Left cardiac atrium (tissue), 4 donors: ENCODE measurements around the gene NKIRAS1. TPM values are rescaled to one million over a fixed set of nuclear protein-coding genes. Genes with fewer than 3 reads are reported as not detected.
A peak's percentile ranks its signal among the peaks of the same experiment; 100 is the strongest.

Experiments used
- ATAC-seq, 2 donors: fragments of 200-7000 bp; cut with Tn5 transposase; one replicate each; pipeline ENCODE4 v1.9.1; 2020; ENCODE audit warnings: mild to moderate bottlenecking in 2 of 2, moderate library complexity in 2 of 2
- DNase-seq: peaks from one replicate; pipeline ENCODE4 v3.0.0-alpha.2; 2020
- intact Hi-C, 2 donors: fragments of 100-400 bp; cut with DNase I; formaldehyde crosslinking; loops; one replicate each; pipeline versions ENCODE4 v1.14.1 to v1.15.1; 2022 to 2023
- long read RNA-seq: library from polyadenylated mRNA; unstranded; transcript quantifications from one replicate; pipeline ENCODE4 v2.0.0, GENCODE V29; 2021
- total RNA-seq, 2 donors: library from RNA; stranded (reverse); fragmentation: NEBNext Ultra II Directional; extraction: Animal tissue kit (Norgen Biotek cat#: 25700); gene quantifications; one replicate each; pipeline ENCODE4 v1.2.1, GENCODE V29; 2021
- donor health status: DM: no; HTN: yes; CAD: no.
- donor health status: DM: no; HTN: yes; CAD: no; lungs with severe emphysema.
- donor health status: DM: yes; HTN: yes; CAD: no.
- donor health status: Dilated cardiomyopathy.

NKIRAS1 gene
- 10 to 100 TPM; 12.9 to 15.4 TPM for total RNA-seq
- long read RNA-seq, transcript NKIRAS1-206 (5 exons, 2,014 nt), result major isoform, 16 of 34 reads
- long read RNA-seq, partial matches to known transcripts, result 0 of 34 reads
- long read RNA-seq, other reads (novel, unspliced or antisense), result 15 of 34 reads

DNA sequence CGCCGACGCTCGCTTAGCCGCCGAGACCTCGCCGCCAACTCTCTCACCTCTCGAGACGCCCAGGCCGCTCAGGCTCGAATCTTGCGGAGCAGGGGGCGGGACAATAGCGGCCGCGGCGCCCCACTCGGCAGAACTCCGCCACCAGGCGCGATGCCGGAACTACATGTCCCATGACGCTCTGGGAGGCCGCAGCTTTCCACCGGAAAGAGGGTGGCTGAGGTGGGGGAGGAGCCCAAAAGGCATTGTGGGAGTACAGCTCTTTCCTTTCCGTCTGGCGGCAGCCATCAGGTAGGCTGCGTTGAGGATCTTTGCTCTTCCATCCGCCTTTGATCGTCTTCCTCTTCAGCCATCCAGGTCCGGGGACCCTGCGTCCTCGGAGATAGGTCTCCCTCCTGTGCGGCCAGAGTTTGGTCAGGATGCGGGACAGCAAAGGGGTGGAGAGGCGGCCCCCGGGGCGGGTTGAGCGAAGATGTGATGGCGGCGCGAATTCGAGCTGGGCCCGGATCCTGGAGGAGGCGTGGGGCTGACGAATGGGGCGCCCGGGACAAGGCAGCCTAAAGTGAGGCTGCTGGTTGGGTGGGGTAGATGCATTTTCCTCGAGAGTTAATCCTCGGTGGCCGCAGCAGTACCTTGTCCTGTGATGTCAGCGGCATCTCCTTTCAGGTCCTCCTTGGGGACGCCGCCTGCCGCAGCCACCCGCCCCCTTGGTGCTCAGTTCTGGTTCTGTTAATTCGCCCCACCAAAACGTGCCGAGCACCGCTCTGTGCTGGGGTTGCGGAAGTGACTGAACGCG is at the start of gene NKIRAS1, which contains the start of gene RPL15:
Gene NKIRAS1 (minus strand): TSS at position 105 of the 793 bp plus-strand sequence. CDS start 6,086 bp downstream, outside the sequence.
Gene RPL15 (plus strand): TSS at position 247 of the 793 bp plus-strand sequence. CDS start 728 bp downstream, outside the sequence.
- DNase-seq (peak; percentile 98), ATAC-seq (peak; percentile 98)
- intact Hi-C loops, result loop anchor here in 1 of 2 donors (2.0 kb wide), 1 partner anchor 28 kb away; the partner anchor contains the start of gene NR1D2

- intact Hi-C loops, result no loop called here
- DNase-seq (no peak), ATAC-seq (no peak)
Observed at GRCh38 chr3:23966328-23966727, 49.5 kb upstream of the NKIRAS1 start.

- DNase-seq (no peak), ATAC-seq (no peak)
- intact Hi-C loops, result no loop called here
Observed at GRCh38 chr3:23964537-23965235, 47.9 kb upstream of the NKIRAS1 start.

GRCh38 chr3:23961913-23962312 is 45.1 kb upstream of the NKIRAS1 start:
- DNase-seq (no peak), ATAC-seq (no peak)
- intact Hi-C loops, result no loop called here

DNA sequence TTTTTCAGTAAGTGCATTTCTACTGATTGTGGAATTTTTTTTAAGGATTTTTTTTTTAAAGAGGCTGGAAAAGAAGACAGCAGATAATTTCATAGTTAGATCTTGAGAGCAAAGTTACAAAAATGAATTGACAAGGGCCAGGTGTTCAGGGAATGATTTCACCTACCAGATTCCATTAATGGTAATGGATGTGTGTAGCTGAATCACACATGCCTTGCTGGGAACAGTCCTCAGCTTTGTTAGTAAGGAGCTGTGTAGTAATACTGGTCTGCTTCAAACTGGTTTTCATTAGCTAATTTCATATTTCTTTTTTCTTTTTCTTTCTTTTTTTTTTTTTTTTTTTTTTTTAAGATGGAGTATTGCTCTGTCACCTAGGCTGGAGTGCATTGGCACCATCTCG is 44.3 kb upstream of the NKIRAS1 start:
- intact Hi-C loops, result no loop called here
- no peak for ATAC-seq
- DNase-seq, result no peak

GRCh38 chr3:23960649-23961048 is 43.9 kb upstream of the NKIRAS1 start:
- intact Hi-C loops, result no loop called here
- DNase-seq, result no peak
- no peak for ATAC-seq

DNA sequence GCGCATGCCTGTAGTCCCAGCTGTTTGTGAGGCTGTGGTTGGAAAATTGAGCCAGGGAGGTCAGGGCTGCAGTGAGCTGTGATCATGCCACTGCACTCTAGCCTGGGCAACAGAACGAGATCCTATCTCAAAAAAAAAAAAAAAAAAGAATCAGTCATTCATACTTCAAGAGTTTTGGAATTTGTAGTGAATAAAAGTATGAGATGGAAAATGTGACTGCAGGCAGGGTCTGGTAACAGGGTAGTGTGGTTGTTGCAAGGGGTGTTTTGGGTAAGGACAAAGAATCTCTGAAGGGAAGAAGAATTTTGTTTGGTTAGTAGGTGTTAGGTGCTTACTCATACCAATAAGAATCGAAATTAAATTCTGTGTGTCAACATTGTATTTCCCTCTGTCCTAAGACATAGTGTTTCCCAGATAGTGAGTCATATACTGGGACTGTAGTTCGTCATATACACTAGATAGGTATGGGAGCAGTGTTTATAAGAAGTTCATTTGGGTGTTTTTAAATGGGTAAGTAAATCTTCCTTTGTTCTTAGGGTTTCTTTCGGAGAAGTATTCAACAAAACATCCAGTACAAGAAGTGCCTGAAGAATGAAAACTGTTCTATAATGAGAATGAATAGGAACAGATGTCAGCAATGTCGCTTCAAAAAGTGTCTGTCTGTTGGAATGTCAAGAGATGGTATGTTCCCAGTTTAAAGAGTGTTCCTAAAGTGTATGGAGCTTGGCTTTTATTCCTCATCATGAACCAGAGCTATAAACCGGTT is 42.5 kb upstream of the NKIRAS1 start:
- DNase-seq, result no peak
- peak in 1 of 2 donors; percentile 39 for ATAC-seq
- intact Hi-C loops, result no loop called here

GRCh38 chr3:23956701-23957100 is 39.9 kb upstream of the NKIRAS1 start:
- intact Hi-C loops, result no loop called here

DNA sequence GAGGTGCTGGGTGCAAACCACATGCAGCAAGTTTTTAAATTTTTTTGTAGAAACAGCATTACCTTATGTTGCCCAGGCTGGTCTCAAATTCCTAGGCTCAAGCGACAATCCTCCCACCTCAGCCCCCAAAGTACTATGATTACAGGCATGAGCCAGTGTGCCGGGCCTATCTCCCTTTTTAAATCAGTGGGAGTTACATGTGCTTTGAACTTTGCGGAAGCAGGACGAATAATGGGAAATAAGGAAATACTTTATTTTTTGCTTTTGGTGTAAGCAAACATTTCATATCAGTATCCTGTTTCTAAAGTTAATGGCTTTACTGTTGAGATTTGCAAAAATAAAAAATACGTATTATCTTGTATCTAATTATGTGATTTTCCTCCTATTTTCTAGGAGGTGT is 37.4 kb upstream of the NKIRAS1 start:
- no peak for ATAC-seq
- intact Hi-C loops, result no loop called here

More at GRCh38 chr3:23956701-23957100, 39.9 kb upstream of the NKIRAS1 start:
- DNase-seq (no peak), ATAC-seq (no peak)

GRCh38 chr3:23953523-23953922 is 36.7 kb upstream of the NKIRAS1 start:
- DNase-seq (no peak), ATAC-seq (no peak)
- intact Hi-C loops, result no loop called here

More for the DNA sequence above, 37.4 kb upstream of the NKIRAS1 start:
- no peak for DNase-seq

DNA sequence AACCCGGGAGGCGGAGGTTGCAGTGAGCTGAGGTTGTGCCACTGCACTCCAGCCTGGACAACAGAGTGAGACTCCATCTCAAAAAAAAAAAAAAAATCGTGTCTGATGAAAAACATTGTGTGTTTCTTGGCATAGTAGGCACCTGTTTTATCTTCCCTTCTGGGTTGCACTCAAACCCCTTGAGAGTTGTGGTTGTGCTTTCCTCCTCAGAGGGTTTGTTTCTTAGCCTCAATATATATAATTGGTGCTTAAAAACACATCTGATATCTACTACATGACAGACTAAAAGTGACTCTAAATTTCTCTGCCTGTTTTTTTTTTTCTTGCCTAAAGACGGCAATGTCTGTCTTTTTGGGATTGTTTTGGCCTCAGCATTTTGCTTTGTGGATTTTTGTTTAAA is 35.9 kb upstream of the NKIRAS1 start:
- DNase-seq (no peak), ATAC-seq (no peak)
- intact Hi-C loops, result no loop called here

GRCh38 chr3:23950293-23950692 is 33.5 kb upstream of the NKIRAS1 start:
- ATAC-seq (no peak), DNase-seq (no peak)
- intact Hi-C loops, result no loop called here

DNA sequence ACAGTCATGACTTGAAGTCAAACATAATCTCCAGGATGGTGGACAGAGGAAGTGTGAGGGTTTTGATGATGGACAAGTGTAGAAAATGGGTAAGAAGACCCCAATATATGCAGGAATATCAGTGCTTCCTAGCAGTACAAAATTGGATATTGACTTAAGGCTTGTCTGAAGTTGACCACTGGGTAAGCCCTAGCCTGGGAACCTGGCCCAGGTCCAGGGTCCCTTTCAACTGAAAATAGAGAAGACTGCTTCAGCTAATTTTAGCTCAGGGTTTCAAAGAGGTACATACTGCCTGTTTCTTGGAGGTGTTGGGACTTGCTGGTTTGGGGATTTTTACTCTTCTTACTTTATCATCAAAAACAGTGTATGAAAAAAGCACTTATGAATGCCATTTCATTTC is 33.0 kb upstream of the NKIRAS1 start:
- DNase-seq, result peak; percentile 63
- no peak for ATAC-seq
- intact Hi-C loops, result no loop called here

DNA sequence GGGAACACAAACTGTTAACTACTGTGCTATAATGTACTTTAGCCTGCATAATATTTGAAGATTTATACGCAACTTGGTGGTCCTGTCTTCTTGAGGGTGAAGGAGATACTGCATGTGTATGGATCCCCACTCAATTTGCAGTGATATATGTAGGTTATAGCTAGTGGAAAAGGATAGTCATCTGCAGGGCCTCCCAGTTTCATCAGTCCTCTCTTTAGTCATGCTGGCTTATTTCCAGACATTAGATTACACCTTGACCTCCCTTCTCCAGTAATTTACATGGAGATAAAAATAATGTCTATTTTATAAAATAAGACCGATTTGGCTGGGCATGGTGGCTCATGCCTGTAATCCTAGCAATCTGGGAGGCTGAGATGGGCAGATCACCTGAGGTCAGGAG is 32.0 kb upstream of the NKIRAS1 start:
- ATAC-seq (no peak), DNase-seq (no peak)
- intact Hi-C loops, result no loop called here

GRCh38 chr3:23945913-23946687 is 29.3 kb upstream of the NKIRAS1 start:
- ATAC-seq, result peak; percentile 94
- intact Hi-C loops, result loop anchor here in 1 of 2 donors (2.0 kb wide), 1 partner anchor 29 kb away; the partner anchor contains the start of genes NKIRAS1 and RPL15
- DNase-seq, result peak; percentile 98

- intact Hi-C loops, result loop anchor here in 1 of 2 donors (2.0 kb wide), 1 partner anchor 29 kb away; the partner anchor contains the start of genes NKIRAS1 and RPL15
Observed at GRCh38 chr3:23945663-23945912, 28.8 kb upstream of the NKIRAS1 start.

DNA sequence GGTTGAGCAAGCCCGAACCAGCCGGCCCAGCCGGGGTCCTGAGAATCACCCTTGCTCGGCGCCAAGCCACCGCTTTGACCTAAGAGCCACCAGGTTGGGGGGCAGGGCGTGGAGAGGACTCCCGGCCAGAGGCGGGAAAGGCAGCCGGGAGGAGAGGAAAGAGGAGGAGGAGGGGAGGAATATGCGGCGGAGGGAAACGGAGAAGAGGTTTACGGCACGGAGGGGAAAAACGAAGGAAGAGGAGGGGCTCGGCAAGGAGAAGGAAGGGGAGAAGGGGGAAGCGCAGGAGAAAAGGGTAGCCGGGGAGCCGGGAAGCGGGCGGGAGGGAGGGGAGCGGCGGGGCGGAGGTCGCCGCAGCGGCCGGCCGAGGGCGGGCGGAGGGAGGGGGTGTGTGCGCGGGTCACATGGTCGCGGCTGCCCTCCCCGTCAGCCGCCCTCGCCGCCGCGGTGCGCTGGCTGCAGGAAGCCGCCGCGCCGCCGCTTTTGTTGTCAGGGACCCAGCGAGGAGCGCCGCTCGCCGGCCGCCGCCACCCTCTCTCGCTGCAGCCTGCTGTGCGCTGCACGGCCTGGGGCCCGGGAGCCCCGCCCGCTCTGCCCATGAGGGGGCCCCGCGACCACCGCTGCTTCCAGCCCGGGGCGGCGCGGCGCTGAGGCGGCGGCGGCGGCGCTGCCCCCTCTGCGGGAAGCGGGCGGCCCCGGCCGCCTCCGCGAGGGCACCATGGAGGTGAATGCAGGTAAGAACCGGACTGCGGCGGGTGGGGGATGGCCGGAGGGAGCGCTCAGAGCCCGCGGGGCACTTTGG is 28.3 kb upstream of the NKIRAS1 start, which contains the start of gene NR1D2:
Gene NR1D2 (plus strand): TSS at position 426 of the 802 bp plus-strand sequence. CDS start 293 bp downstream, at position 719.
- intact Hi-C loops, result loop anchor here in 1 of 2 donors (2.0 kb wide), 1 partner anchor 28 kb away; the partner anchor contains the start of genes NKIRAS1 and RPL15
- ATAC-seq (peak; percentile 70 to 77), DNase-seq (peak; percentile 90)

More at GRCh38 chr3:23945663-23945912, 28.8 kb upstream of the NKIRAS1 start:
- ATAC-seq (no peak), DNase-seq (no peak)
